RWPE2 (cell line): Measurements from ENCODE around the gene KNOP1.
"Not testable (repeated sequence)": the region's sequence is repeated elsewhere in the genome, so short reads cannot be mapped to it uniquely, and the experiment has no call there.

Source experiments
- ATAC-seq: fragments of 200-7000 bp; cut with Tn5 transposase; 3 replicates; pipeline ENCODE4 v1.9.1; 2021; ENCODE audit warnings: low read depth
- DNase-seq: peaks from one replicate; pipeline ENCODE4 v3.0.0-alpha.2; 2020; ENCODE audit warnings: low spot score
- H3K27ac ChIP-seq: fragments of 450-650 bp; 2 replicates; pipeline ENCODE4 v1.5.1; 2017; ENCODE audit warnings: mild to moderate bottlenecking; ENCODE audit not compliant: poor library complexity, severe bottlenecking
- H3K27me3 ChIP-seq: fragments of 250-450 bp; sonication (Bioruptor Pico); 2 replicates; pipeline ENCODE4 v1.5.1; 2021; ENCODE audit warnings: mild to moderate bottlenecking, moderate library complexity; ENCODE audit not compliant: insufficient read depth, poor library complexity, severe bottlenecking
- H3K36me3 ChIP-seq: fragments of 250-450 bp; sonication (Bioruptor Pico); 2 replicates; pipeline ENCODE4 v1.5.1; 2020; ENCODE audit warnings: low read depth, mild to moderate bottlenecking, moderate library complexity
- H3K4me1 ChIP-seq: fragments of 250-450 bp; sonication (Bioruptor Pico); 2 replicates; pipeline ENCODE4 v1.5.1; 2021; ENCODE audit warnings: mild to moderate bottlenecking, moderate library complexity; ENCODE audit not compliant: insufficient read depth, poor library complexity, severe bottlenecking
- H3K4me3 ChIP-seq: fragments of 250-450 bp; sonication (Bioruptor Pico); 2 replicates; pipeline ENCODE4 v1.5.1; 2021; ENCODE audit warnings: mild to moderate bottlenecking, moderate library complexity; ENCODE audit not compliant: severe bottlenecking
- H3K9me3 ChIP-seq: fragments of 250-450 bp; sonication (Bioruptor Pico); 2 replicates; pipeline ENCODE4 v1.5.1; 2021; ENCODE audit warnings: mild to moderate bottlenecking, moderate library complexity; ENCODE audit not compliant: severe bottlenecking
- TF ChIP-seq, protein P1 (sequence below): fragments of 450-650 bp; IDR thresholded peaks from one replicate; pipeline ENCODE4 v1.5.1; 2017; ENCODE audit warnings: mild to moderate bottlenecking, moderate library complexity; ENCODE audit not compliant: poor library complexity, severe bottlenecking

The KNOP1 gene

DNA sequence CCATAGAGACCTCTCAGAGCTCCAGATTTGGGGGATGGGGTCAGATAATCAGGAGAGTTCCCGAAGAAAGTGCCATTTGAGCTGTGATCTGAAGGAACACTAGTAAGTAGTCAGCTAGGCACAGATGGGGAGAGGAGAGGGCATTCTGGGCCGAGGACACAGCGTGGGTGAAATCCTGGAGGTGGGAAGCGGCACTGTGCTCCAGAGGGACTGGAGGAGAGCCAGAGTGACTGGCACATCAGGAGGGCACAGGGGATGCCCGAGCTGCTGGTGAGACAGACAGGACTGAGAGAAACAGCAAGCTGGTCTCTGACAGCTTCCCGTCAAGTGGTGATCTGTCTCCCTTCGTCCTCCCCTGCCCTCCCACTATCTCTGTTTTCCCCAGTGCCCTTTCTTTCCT, 40.6 kb downstream of the KNOP1 start:
- Histone ChIP-seq H3K36me3 (no peaks in the 10 kb centered on the region), H3K27ac (no peak overlapping the region), H3K4me1 (no peaks in the 10 kb centered on the region), H3K27me3 (no peaks in the 10 kb centered on the region), H3K4me3 (no peak overlapping the region), H3K9me3 (no peaks in the 10 kb centered on the region)
- ATAC-seq, result no peak
- TF ChIP-seq, protein P1, sequence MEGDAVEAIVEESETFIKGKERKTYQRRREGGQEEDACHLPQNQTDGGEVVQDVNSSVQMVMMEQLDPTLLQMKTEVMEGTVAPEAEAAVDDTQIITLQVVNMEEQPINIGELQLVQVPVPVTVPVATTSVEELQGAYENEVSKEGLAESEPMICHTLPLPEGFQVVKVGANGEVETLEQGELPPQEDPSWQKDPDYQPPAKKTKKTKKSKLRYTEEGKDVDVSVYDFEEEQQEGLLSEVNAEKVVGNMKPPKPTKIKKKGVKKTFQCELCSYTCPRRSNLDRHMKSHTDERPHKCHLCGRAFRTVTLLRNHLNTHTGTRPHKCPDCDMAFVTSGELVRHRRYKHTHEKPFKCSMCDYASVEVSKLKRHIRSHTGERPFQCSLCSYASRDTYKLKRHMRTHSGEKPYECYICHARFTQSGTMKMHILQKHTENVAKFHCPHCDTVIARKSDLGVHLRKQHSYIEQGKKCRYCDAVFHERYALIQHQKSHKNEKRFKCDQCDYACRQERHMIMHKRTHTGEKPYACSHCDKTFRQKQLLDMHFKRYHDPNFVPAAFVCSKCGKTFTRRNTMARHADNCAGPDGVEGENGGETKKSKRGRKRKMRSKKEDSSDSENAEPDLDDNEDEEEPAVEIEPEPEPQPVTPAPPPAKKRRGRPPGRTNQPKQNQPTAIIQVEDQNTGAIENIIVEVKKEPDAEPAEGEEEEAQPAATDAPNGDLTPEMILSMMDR, result no peak
- DNase-seq, result no peak

GRCh38 chr16:19674485-19674884, 43.5 kb downstream of the KNOP1 start:
- ATAC-seq, result no peak
- Histone ChIP-seq H3K27ac (no peak overlapping the region), H3K4me1 (no peaks in the 10 kb centered on the region), H3K9me3 (no peaks in the 10 kb centered on the region), H3K36me3 (no peaks in the 10 kb centered on the region), H3K27me3 (no peaks in the 10 kb centered on the region), H3K4me3 (no peak overlapping the region)
- DNase-seq, result no peak
- TF ChIP-seq, protein P1, result no peak

GRCh38 chr16:19672378-19672777, 45.6 kb downstream of the KNOP1 start:
- H3K4me1 ChIP-seq, result no peaks in the 10 kb centered on the region
- no peaks in the 10 kb centered on the region for H3K27me3 ChIP-seq
- TF ChIP-seq, protein P1, result no peak
- H3K36me3 ChIP-seq, result no peaks in the 10 kb centered on the region
- 0 out of 3 replicates have a peak, but pooled peaks have one; percentile 14 for ATAC-seq
- H3K9me3 ChIP-seq, result no peaks in the 10 kb centered on the region
- no peak for DNase-seq
- H3K4me3 ChIP-seq, result no peak overlapping the region
- no peak overlapping the region for H3K27ac ChIP-seq

DNA sequence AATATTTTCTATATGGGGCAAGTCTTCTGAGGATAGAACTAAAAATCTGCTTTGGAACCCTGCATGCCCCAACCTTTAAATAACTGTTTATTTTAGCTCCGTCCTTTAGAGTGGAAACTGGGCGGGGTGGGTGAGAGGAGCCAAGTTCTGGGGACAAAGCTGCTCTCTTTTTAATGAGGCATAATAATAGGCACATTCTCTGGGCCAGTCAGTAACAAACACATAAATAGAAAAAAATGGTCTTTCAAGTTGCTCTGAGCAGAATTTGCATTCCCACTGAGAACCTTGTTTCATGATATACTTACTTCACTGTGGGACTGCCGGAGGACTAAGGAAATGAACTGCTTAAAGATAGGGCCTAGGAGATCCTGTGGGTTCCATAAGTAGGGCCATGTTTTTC, 51.5 kb downstream of the KNOP1 start:
- Histone ChIP-seq H3K27ac (no peak overlapping the region), H3K4me3 (no peak overlapping the region), H3K27me3 (no peaks in the 10 kb centered on the region), H3K4me1 (no peaks in the 10 kb centered on the region), H3K9me3 (no peaks in the 10 kb centered on the region), H3K36me3 (no peaks in the 10 kb centered on the region)
- ATAC-seq (no peak), DNase-seq (no peak)
- TF ChIP-seq, protein P1, result no peak

DNA sequence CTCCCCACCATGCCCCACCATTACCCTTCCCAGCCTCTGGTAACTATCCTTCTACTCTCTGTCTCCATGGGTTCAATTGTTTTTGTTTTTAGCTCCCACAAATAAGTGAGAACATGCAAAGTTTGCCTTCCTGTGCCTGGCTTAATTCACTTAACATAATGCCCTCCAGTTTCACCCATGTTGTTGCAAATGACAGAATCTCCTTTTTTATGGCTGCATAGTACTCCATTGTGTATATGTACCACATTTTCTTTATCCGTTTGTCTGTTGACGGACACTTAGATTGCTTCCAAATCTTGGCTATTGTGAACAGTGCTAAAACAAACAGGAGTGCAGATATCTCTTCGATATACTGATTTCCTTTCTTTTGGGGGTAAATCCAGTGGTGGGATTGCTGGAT, 52.7 kb downstream of the KNOP1 start:
- not testable (repeated sequence) for H3K27ac ChIP-seq, ATAC-seq

DNA sequence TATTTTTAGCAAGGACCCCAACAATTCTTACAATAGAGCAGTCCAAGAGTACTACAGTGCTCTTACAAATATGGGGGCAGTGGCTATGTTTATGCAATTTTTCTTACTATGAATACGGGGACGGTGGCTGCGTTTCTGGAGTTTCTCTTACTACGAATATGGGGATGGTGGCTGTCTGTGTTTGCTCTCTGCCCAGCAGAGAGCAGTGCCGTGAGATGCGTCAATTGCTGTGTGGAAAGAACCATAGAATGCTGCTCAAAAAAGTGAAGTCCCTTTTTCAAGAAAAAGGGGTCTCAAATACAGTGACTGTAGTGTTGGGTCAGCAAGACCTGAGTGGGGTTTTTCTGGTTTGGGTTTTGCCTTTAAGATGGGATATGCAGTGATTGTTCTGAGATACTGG, 53.9 kb downstream of the KNOP1 start:
- H3K27me3 ChIP-seq, result no peaks in the 10 kb centered on the region
- no peak overlapping the region for H3K27ac ChIP-seq
- TF ChIP-seq, protein P1, result no peak
- no peak overlapping the region for H3K4me3 ChIP-seq
- no peaks in the 10 kb centered on the region for H3K36me3 ChIP-seq
- H3K9me3 ChIP-seq, result no peaks in the 10 kb centered on the region
- H3K4me1 ChIP-seq, result no peaks in the 10 kb centered on the region
- DNase-seq (no peak), ATAC-seq (no peak)

More for the DNA sequence above, 52.7 kb downstream of the KNOP1 start:
- not testable (repeated sequence) for H3K4me3 ChIP-seq, H3K4me1 ChIP-seq, H3K36me3 ChIP-seq, DNase-seq, H3K9me3 ChIP-seq, H3K27me3 ChIP-seq
